Stimulated activated CD4-positive, alpha-beta T cell treated with anti-CD3 and anti-CD28 coated beads, Interleukin-4, amount 100 ng/mL, for 1 hour (primary cell): ENCODE results near the gene FBXL7.

ENCODE experiments used
- DNase-seq: peaks from one replicate; pipeline ENCODE4 v3.0.0-alpha.2; 2020

Gene FBXL7

GRCh38 chr5:15727375-15727774 lies 227.4 kb downstream of the FBXL7 start:
- no peak for DNase-seq

- DNase-seq, result no peak
Measured at GRCh38 chr5:15728811-15729210, 228.8 kb downstream of the FBXL7 start.

- no peak for DNase-seq
Measured at GRCh38 chr5:15731699-15732098, 231.7 kb downstream of the FBXL7 start.

- DNase-seq, result no peak
Measured at GRCh38 chr5:15734058-15734457, 234.1 kb downstream of the FBXL7 start.

- no peak for DNase-seq
Measured at GRCh38 chr5:15737036-15737821, 237.2 kb downstream of the FBXL7 start.

- no peak for DNase-seq
Measured at GRCh38 chr5:15737871-15738664, 238.1 kb downstream of the FBXL7 start.

- DNase-seq, result no peak
Measured at GRCh38 chr5:15740383-15740782, 240.4 kb downstream of the FBXL7 start.

GRCh38 chr5:15741591-15741990 lies 241.6 kb downstream of the FBXL7 start:
- no peak for DNase-seq

GRCh38 chr5:15746833-15747232 lies 246.9 kb downstream of the FBXL7 start:
- no peak for DNase-seq

- DNase-seq, result no peak
Measured at GRCh38 chr5:15748266-15748665, 248.3 kb downstream of the FBXL7 start.

GRCh38 chr5:15752663-15753285 lies 252.8 kb downstream of the FBXL7 start:
- no peak for DNase-seq

GRCh38 chr5:15753752-15754151 lies 253.8 kb downstream of the FBXL7 start:
- DNase-seq, result no peak

GRCh38 chr5:15757103-15757502 lies 257.1 kb downstream of the FBXL7 start:
- no peak for DNase-seq

GRCh38 chr5:15757619-15758018 lies 257.6 kb downstream of the FBXL7 start:
- no peak for DNase-seq

GRCh38 chr5:15762668-15763067 lies 262.7 kb downstream of the FBXL7 start:
- no peak for DNase-seq

GRCh38 chr5:15763754-15764153 lies 263.8 kb downstream of the FBXL7 start:
- no peak for DNase-seq

- DNase-seq, result no peak
Measured at GRCh38 chr5:15768936-15769335, 269.0 kb downstream of the FBXL7 start.

- DNase-seq, result no peak
Measured at GRCh38 chr5:15772131-15772530, 272.2 kb downstream of the FBXL7 start.

GRCh38 chr5:15774632-15775031 lies 274.7 kb downstream of the FBXL7 start:
- no peak for DNase-seq

- no peak for DNase-seq
Measured at GRCh38 chr5:15776346-15776745, 276.4 kb downstream of the FBXL7 start.

- no peak for DNase-seq
Measured at GRCh38 chr5:15783734-15784133, 283.8 kb downstream of the FBXL7 start.

GRCh38 chr5:15785531-15785981 lies 285.6 kb downstream of the FBXL7 start:
- DNase-seq, result no peak

GRCh38 chr5:15786326-15786725 lies 286.3 kb downstream of the FBXL7 start:
- DNase-seq, result no peak

- DNase-seq, result no peak
Measured at GRCh38 chr5:15786884-15787283, 286.9 kb downstream of the FBXL7 start.
